ENCODE measurements around the gene RAB7B.

The RAB7B gene

GRCh38 chr1:206002871-206003801 is at the start of gene RAB7B:
Gene RAB7B (minus strand): TSS chr1:206003395. CDS start chr1:205994135, 9,260 bp downstream.
- peak; percentile 47 for DNase-seq (ENCODE audit: low spot score)

GRCh38 chr1:206052231-206052865 is 49.2 kb upstream of the RAB7B start:
- peak; percentile 56 for DNase-seq (ENCODE audit: low spot score)

- DNase-seq (ENCODE audit: low spot score) = peak; percentile 94
Measured at GRCh38 chr1:206050655-206051235, 47.5 kb upstream of the RAB7B start.

- DNase-seq (ENCODE audit: low spot score) = no peak
Measured at GRCh38 chr1:206049919-206050600, 46.9 kb upstream of the RAB7B start.

- DNase-seq (ENCODE audit: low spot score) = no peak
Measured at GRCh38 chr1:206049293-206049692, 46.1 kb upstream of the RAB7B start.

- peak; percentile 90 for DNase-seq (ENCODE audit: low spot score)
Measured at GRCh38 chr1:206048582-206048981, 45.4 kb upstream of the RAB7B start.

- DNase-seq (ENCODE audit: low spot score) = no peak
Measured at GRCh38 chr1:206047271-206047670, 44.1 kb upstream of the RAB7B start.

GRCh38 chr1:206041640-206042039 is 38.4 kb upstream of the RAB7B start:
- peak; percentile 75 for DNase-seq (ENCODE audit: low spot score)

GRCh38 chr1:206040328-206040727 is 37.1 kb upstream of the RAB7B start:
- DNase-seq (ENCODE audit: low spot score) = no peak

- no peak for DNase-seq (ENCODE audit: low spot score)
Measured at GRCh38 chr1:206039046-206039973, 36.1 kb upstream of the RAB7B start.

GRCh38 chr1:206037581-206037980 is 34.4 kb upstream of the RAB7B start:
- DNase-seq (ENCODE audit: low spot score) = no peak

- no peak for DNase-seq (ENCODE audit: low spot score)
Measured at GRCh38 chr1:206036663-206037455, 33.7 kb upstream of the RAB7B start.

GRCh38 chr1:206035027-206035426 is 31.8 kb upstream of the RAB7B start:
- DNase-seq (ENCODE audit: low spot score) = no peak

- DNase-seq (ENCODE audit: low spot score) = no peak
Measured at GRCh38 chr1:206032380-206033140, 29.4 kb upstream of the RAB7B start.

GRCh38 chr1:206030714-206031113 is 27.5 kb upstream of the RAB7B start:
- peak; percentile 87 for DNase-seq (ENCODE audit: low spot score)

GRCh38 chr1:206030191-206030590 is 27.0 kb upstream of the RAB7B start:
- no peak for DNase-seq (ENCODE audit: low spot score)

- DNase-seq (ENCODE audit: low spot score) = peak; percentile 65
Measured at GRCh38 chr1:206029484-206029883, 26.3 kb upstream of the RAB7B start.

GRCh38 chr1:206025283-206025820 is 22.2 kb upstream of the RAB7B start:
- DNase-seq (ENCODE audit: low spot score) = no peak

- no peak for DNase-seq (ENCODE audit: low spot score)
Measured at GRCh38 chr1:206023695-206024094, 20.5 kb upstream of the RAB7B start, which contains the start of gene CTSE. Gene CTSE (minus strand): TSS chr1:206023895. CDS start chr1:206023791, 104 bp downstream.

All from kidney tubule cell (primary cell).